ENCODE results near the gene SCYGR1.
"Not testable (repeated sequence)": the region's sequence is repeated elsewhere in the genome, so short reads cannot be mapped to it uniquely, and the experiment has no call there.

The SCYGR1 gene

GRCh38 chr2:227387583-227387982, at the start of gene SCYGR1:
TSS of gene SCYGR1 (minus strand) at chr2:227387949. CDS start at chr2:227387949, 0 bp downstream.
- H3K27me3 ChIP-seq (ENCODE audit: insufficient read depth, low read length, poor library complexity, severe bottlenecking); H4K20me1 ChIP-seq (ENCODE audit: insufficient read depth, low read length, poor library complexity, severe bottlenecking); H3K4me2 ChIP-seq (ENCODE audit: low read depth, low read length, poor library complexity, severe bottlenecking); H3K9me2 ChIP-seq (replicated peaks; ENCODE audit: low read depth, low read length); H3K9ac ChIP-seq (ENCODE audit: low read depth, low read length, poor library complexity, severe bottlenecking); H3K9me3 ChIP-seq (ENCODE audit: insufficient read depth, low read depth, low read length); H3F3A ChIP-seq (ENCODE audit: low read depth); H3K4me1 ChIP-seq (ENCODE audit: insufficient read depth, low read length, poor library complexity, severe bottlenecking); H2AFZ ChIP-seq (ENCODE audit: low read length); H3K79me2 ChIP-seq (ENCODE audit: insufficient read depth, low read length); H3K4me3 ChIP-seq (ENCODE audit: low read length, poor library complexity, severe bottlenecking); H3K36me3 ChIP-seq (ENCODE audit: insufficient read depth, low read length): not testable (repeated sequence)

- no peaks in the 10 kb centered on the region for H3K79me2 ChIP-seq (ENCODE audit: insufficient read depth, low read length)
- H3K9me3 ChIP-seq (ENCODE audit: insufficient read depth, low read depth, low read length): no peaks in the 10 kb centered on the region; the same call in 1 of the 2 replicates
- H3K4me2 ChIP-seq (ENCODE audit: low read depth, low read length, poor library complexity, severe bottlenecking): no peak overlapping the region
- no peaks in the 10 kb centered on the region for H3K36me3 ChIP-seq (ENCODE audit: insufficient read depth, low read length)
- H3K9ac ChIP-seq (ENCODE audit: low read depth, low read length, poor library complexity, severe bottlenecking): no peak overlapping the region
- no peak overlapping the region for H2AFZ ChIP-seq (ENCODE audit: low read length)
- H3K9me2 ChIP-seq (replicated peaks; ENCODE audit: low read depth, low read length): no peaks in the 10 kb centered on the region
- no peaks in the 10 kb centered on the region for H4K20me1 ChIP-seq (ENCODE audit: insufficient read depth, low read length, poor library complexity, severe bottlenecking)
- no peaks in the 10 kb centered on the region for H3K27me3 ChIP-seq (ENCODE audit: insufficient read depth, low read length, poor library complexity, severe bottlenecking)
- no peaks in the 10 kb centered on the region for H3F3A ChIP-seq (ENCODE audit: low read depth)
- no peak overlapping the region for H3K4me3 ChIP-seq (ENCODE audit: low read length, poor library complexity, severe bottlenecking)
- H3K4me1 ChIP-seq (ENCODE audit: insufficient read depth, low read length, poor library complexity, severe bottlenecking): no peaks in the 10 kb centered on the region
- TF ChIP-seq EZH2phosphoT487 (IDR thresholded peaks at IDR 0.05; ENCODE audit: borderline replicate concordance): no peak
- no peak for TF ChIP-seq CTCF (conservative IDR thresholded peaks at IDR 0.05; ENCODE audit: low read length)
Measured at GRCh38 chr2:227436436-227437174, 48.9 kb upstream of the SCYGR1 start.

GRCh38 chr2:227433171-227433570, 45.4 kb upstream of the SCYGR1 start:
- Histone ChIP-seq H3K9ac (ENCODE audit: low read depth, low read length, poor library complexity, severe bottlenecking) (no peak overlapping the region), H3K9me3 (ENCODE audit: insufficient read depth, low read depth, low read length) (no peaks in the 10 kb centered on the region; the same call in 1 of the 2 replicates), H3K9me2 (replicated peaks; ENCODE audit: low read depth, low read length) (no peaks in the 10 kb centered on the region), H3K79me2 (ENCODE audit: insufficient read depth, low read length) (no peaks in the 10 kb centered on the region), H4K20me1 (ENCODE audit: insufficient read depth, low read length, poor library complexity, severe bottlenecking) (no peaks in the 10 kb centered on the region), H3K36me3 (ENCODE audit: insufficient read depth, low read length) (no peaks in the 10 kb centered on the region), H3F3A (ENCODE audit: low read depth) (no peaks in the 10 kb centered on the region), H3K27me3 (ENCODE audit: insufficient read depth, low read length, poor library complexity, severe bottlenecking) (no peaks in the 10 kb centered on the region), H3K4me1 (ENCODE audit: insufficient read depth, low read length, poor library complexity, severe bottlenecking) (no peaks in the 10 kb centered on the region), H3K4me2 (ENCODE audit: low read depth, low read length, poor library complexity, severe bottlenecking) (no peak overlapping the region), H3K4me3 (ENCODE audit: low read length, poor library complexity, severe bottlenecking) (no peak overlapping the region), H2AFZ (ENCODE audit: low read length) (no peak overlapping the region)
- TF ChIP-seq EZH2phosphoT487 (IDR thresholded peaks at IDR 0.05; ENCODE audit: borderline replicate concordance) (no peak), CTCF (conservative IDR thresholded peaks at IDR 0.05; ENCODE audit: low read length) (no peak)

GRCh38 chr2:227430639-227431038, 42.9 kb upstream of the SCYGR1 start:
- no peaks in the 10 kb centered on the region for H3K4me1 ChIP-seq (ENCODE audit: insufficient read depth, low read length, poor library complexity, severe bottlenecking)
- no peaks in the 10 kb centered on the region for H3K36me3 ChIP-seq (ENCODE audit: insufficient read depth, low read length)
- no peaks in the 10 kb centered on the region for H3K79me2 ChIP-seq (ENCODE audit: insufficient read depth, low read length)
- H3K9me3 ChIP-seq (ENCODE audit: insufficient read depth, low read depth, low read length): no peaks in the 10 kb centered on the region; the same call in 1 of the 2 replicates
- no peaks in the 10 kb centered on the region for H4K20me1 ChIP-seq (ENCODE audit: insufficient read depth, low read length, poor library complexity, severe bottlenecking)
- TF ChIP-seq EZH2phosphoT487 (IDR thresholded peaks at IDR 0.05; ENCODE audit: borderline replicate concordance) (no peak), CTCF (conservative IDR thresholded peaks at IDR 0.05; ENCODE audit: low read length) (no peak)
- no peak overlapping the region for H2AFZ ChIP-seq (ENCODE audit: low read length)
- H3K4me2 ChIP-seq (ENCODE audit: low read depth, low read length, poor library complexity, severe bottlenecking): no peak overlapping the region
- H3F3A ChIP-seq (ENCODE audit: low read depth): no peaks in the 10 kb centered on the region
- no peaks in the 10 kb centered on the region for H3K27me3 ChIP-seq (ENCODE audit: insufficient read depth, low read length, poor library complexity, severe bottlenecking)
- no peak overlapping the region for H3K4me3 ChIP-seq (ENCODE audit: low read length, poor library complexity, severe bottlenecking)
- H3K9me2 ChIP-seq (replicated peaks; ENCODE audit: low read depth, low read length): no peaks in the 10 kb centered on the region
- no peak overlapping the region for H3K9ac ChIP-seq (ENCODE audit: low read depth, low read length, poor library complexity, severe bottlenecking)

All from Loucy (cell line).